ENCODE data around the gene AGPAT2. TPM values are rescaled to one million over a fixed set of nuclear protein-coding genes. Genes with fewer than 3 reads are reported as not detected.

AGPAT2 gene
- total RNA-seq, 1 experiment from 2014 or later = 77.9 TPM

GRCh38 chr9:136623842-136624183 is 63.4 kb downstream of the AGPAT2 start:
- DNase-seq (ENCODE audit: low read depth, low spot score) = no peak
- intact Hi-C loops (cut with micrococcal nuclease; ENCODE audit: unreplicated experiment) = no loop called here
- ATAC-seq = no peak
- BruUV-seq (replicated peaks) = no TSS peak
- CTCF ChIA-PET = interaction anchor here (0.5 to 3.4 kb wide), 3 partner anchors 15 to 443 kb away, joined by 3 to 18 read pairs (median 3); no protein-coding TSS in a partner anchor
- in situ Hi-C loops (cut with HindIII; ENCODE audit: low pct_unique_long_range_greater_than_20kb, low sequenced_read_pairs) = no loop called here
- H3K27me3 ChIP-seq (ENCODE audit: control insufficient read depth, insufficient read depth, low read length) = no peaks in the 10 kb centered on the region
- POLR2A ChIA-PET = no interaction called here
- no peaks in the 10 kb centered on the region for H3K36me3 ChIP-seq (ENCODE audit: control insufficient read depth, insufficient read depth, low read length)
- no peak overlapping the region for H3K27ac ChIP-seq (ENCODE audit: low read length)
- H3K4me1 ChIP-seq (ENCODE audit: control insufficient read depth, insufficient read depth, low read length) = peaks cover 16% of the 10 kb centered on the region
- TF ChIP-seq POLR2AphosphoS5 (IDR thresholded peaks at IDR 0.05; ENCODE audit: low read depth, low read length) (no peak), SIN3A (IDR thresholded peaks at IDR 0.05; ENCODE audit: borderline replicate concordance, insufficient read depth, low read depth, low read length) (no peak), TCF7L2 (IDR thresholded peaks at IDR 0.05; ENCODE audit: low read depth, low read length) (no peak), REST (IDR thresholded peaks at IDR 0.05; ENCODE audit: insufficient read depth in 1 of 2, low read depth in 2 of 2, low read length in 1 of 2) (no peak)
- TF ChIP-seq, protein P1, sequence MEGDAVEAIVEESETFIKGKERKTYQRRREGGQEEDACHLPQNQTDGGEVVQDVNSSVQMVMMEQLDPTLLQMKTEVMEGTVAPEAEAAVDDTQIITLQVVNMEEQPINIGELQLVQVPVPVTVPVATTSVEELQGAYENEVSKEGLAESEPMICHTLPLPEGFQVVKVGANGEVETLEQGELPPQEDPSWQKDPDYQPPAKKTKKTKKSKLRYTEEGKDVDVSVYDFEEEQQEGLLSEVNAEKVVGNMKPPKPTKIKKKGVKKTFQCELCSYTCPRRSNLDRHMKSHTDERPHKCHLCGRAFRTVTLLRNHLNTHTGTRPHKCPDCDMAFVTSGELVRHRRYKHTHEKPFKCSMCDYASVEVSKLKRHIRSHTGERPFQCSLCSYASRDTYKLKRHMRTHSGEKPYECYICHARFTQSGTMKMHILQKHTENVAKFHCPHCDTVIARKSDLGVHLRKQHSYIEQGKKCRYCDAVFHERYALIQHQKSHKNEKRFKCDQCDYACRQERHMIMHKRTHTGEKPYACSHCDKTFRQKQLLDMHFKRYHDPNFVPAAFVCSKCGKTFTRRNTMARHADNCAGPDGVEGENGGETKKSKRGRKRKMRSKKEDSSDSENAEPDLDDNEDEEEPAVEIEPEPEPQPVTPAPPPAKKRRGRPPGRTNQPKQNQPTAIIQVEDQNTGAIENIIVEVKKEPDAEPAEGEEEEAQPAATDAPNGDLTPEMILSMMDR (IDR thresholded peaks at IDR 0.05) = no peak
- no peaks in the 10 kb centered on the region for H3K9me3 ChIP-seq (ENCODE audit: control insufficient read depth, insufficient read depth, low read depth, low read length)
- H3K4me3 ChIP-seq (ENCODE audit: low read depth in 2 of 2, low read length in 2 of 2) = no peak overlapping the region

Small RNA genes within 50 kb of the gene (microRNA-seq; reads per million reads assigned to microRNA genes)
- gene MIR126 (ENCODE audit: unreplicated experiment) = 12,152 reads per million, percentile 97 among the genes with 10 or more reads in this experiment

Other genes with a start within 250 kb of the AGPAT2 start
- gene INPP5E, start 247.6 kb downstream of the AGPAT2 start, total RNA-seq (2021; ENCODE audit: unreplicated experiment) = 14.1 TPM
- 76.5 TPM for gene SEC16A, start 204.4 kb downstream of the AGPAT2 start, total RNA-seq (2021; ENCODE audit: unreplicated experiment)
- gene NOTCH1, start 141.4 kb downstream of the AGPAT2 start, total RNA-seq (2021; ENCODE audit: unreplicated experiment) = 13.4 TPM
- gene EGFL7, start 24.5 kb downstream of the AGPAT2 start, total RNA-seq (2021; ENCODE audit: unreplicated experiment) = 42.3 TPM
- 10.6 TPM for gene DIPK1B, start 25.1 kb upstream of the AGPAT2 start, total RNA-seq (2021; ENCODE audit: unreplicated experiment)
- not detected for gene LCN10, start 55.5 kb upstream of the AGPAT2 start, total RNA-seq (2021; ENCODE audit: unreplicated experiment)
- gene LCN6, start 61.1 kb upstream of the AGPAT2 start, total RNA-seq (2021; ENCODE audit: unreplicated experiment) = not detected
- not detected for gene LCN8, start 70.8 kb upstream of the AGPAT2 start, total RNA-seq (2021; ENCODE audit: unreplicated experiment)
- gene LCN15, start 77.1 kb upstream of the AGPAT2 start, total RNA-seq (2021; ENCODE audit: unreplicated experiment) = 0.05 TPM
- gene TMEM141, start 103.9 kb upstream of the AGPAT2 start, total RNA-seq (2021; ENCODE audit: unreplicated experiment) = 53.5 TPM
- 0.62 TPM for gene CCDC183, start 108.9 kb upstream of the AGPAT2 start, total RNA-seq (2021; ENCODE audit: unreplicated experiment)
- gene RABL6, start 120.5 kb upstream of the AGPAT2 start, total RNA-seq (2021; ENCODE audit: unreplicated experiment) = 106 TPM
- 7.2 TPM for gene AJM1, start 155.0 kb upstream of the AGPAT2 start, total RNA-seq (2021; ENCODE audit: unreplicated experiment)
- gene PHPT1, start 162.0 kb upstream of the AGPAT2 start, total RNA-seq (2021; ENCODE audit: unreplicated experiment) = 204 TPM
- gene MAMDC4, start 164.9 kb upstream of the AGPAT2 start, total RNA-seq (2021; ENCODE audit: unreplicated experiment) = 6.3 TPM
- 270 TPM for gene EDF1, start 178.9 kb upstream of the AGPAT2 start, total RNA-seq (2021; ENCODE audit: unreplicated experiment)
- gene TRAF2, start 199.1 kb upstream of the AGPAT2 start, total RNA-seq (2021; ENCODE audit: unreplicated experiment) = 48.7 TPM